ENCODE measurements around the gene TRIM64.
"Not testable (repeated sequence)": the region's sequence is repeated elsewhere in the genome, so short reads cannot be mapped to it uniquely, and the experiment has no call there.

The TRIM64 gene

GRCh38 chr11:89965737-89966136 is at the start of gene TRIM64:
Gene TRIM64, plus strand, starts transcription at chr11:89966037. Its CDS starts 2,467 bp downstream, at chr11:89968504.
- not testable (repeated sequence) for DNase-seq (ENCODE audit: extremely low read depth, insufficient read length); H3K36me3 ChIP-seq (ENCODE audit: control insufficient read depth, insufficient read depth, low read length); H3K27me3 ChIP-seq (replicated peaks; ENCODE audit: control insufficient read depth, insufficient read depth, low read length); H3K4me3 ChIP-seq (replicated peaks; ENCODE audit: low read depth, low read length)

DNA sequence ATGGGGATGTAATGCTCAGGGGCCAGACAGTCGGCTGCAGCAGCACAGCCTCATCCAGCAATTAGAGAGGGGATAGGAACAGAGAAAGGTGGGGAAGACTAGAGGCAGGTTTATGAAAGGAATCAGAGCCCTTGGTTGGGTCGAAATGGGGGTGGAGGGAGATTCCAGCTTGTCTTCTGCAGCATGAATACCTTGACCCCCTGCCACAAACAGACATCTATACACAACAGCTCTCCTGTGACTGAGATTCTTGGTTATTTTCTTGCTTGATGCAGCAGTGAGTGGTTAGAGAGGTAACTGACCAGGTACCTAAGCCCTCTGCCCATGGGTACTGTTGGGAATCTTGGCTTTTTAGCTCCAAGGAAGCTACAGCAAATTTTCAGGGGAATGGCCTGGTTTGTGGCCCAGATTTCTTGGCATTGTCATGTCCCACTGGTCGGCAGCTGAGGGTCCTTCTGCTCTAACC is 43.6 kb upstream of the TRIM64 start, which contains the start of gene TRIM49D1:
Gene TRIM49D1, minus strand, starts transcription at position 51 of the 466 bp plus-strand sequence. CDS start 4,535 bp downstream, outside the sequence.
- H3K36me3 ChIP-seq (ENCODE audit: control insufficient read depth, insufficient read depth, low read length) = no peaks in the 10 kb centered on the region
- no peak within 1 kb of the TSS for H3K4me3 ChIP-seq (replicated peaks; ENCODE audit: low read depth, low read length)
- H3K27me3 ChIP-seq (replicated peaks; ENCODE audit: control insufficient read depth, insufficient read depth, low read length) = no peaks in the 10 kb centered on the region
- TF ChIP-seq CTCF (IDR thresholded peaks at IDR 0.05; ENCODE audit: insufficient read depth, low read length, poor library complexity, severe bottlenecking) = no peak
- DNase-seq (ENCODE audit: extremely low read depth, insufficient read length) = no peak

GRCh38 chr11:89923764-89924163 is 42.1 kb upstream of the TRIM64 start, which contains the start of gene TRIM49D2:
Gene TRIM49D2, plus strand, starts transcription at chr11:89924064. Its CDS starts 2,698 bp downstream, at chr11:89926762.
- H3K36me3 ChIP-seq (ENCODE audit: control insufficient read depth, insufficient read depth, low read length); H3K27me3 ChIP-seq (replicated peaks; ENCODE audit: control insufficient read depth, insufficient read depth, low read length); DNase-seq (ENCODE audit: extremely low read depth, insufficient read length); H3K4me3 ChIP-seq (replicated peaks; ENCODE audit: low read depth, low read length): not testable (repeated sequence)

DNA sequence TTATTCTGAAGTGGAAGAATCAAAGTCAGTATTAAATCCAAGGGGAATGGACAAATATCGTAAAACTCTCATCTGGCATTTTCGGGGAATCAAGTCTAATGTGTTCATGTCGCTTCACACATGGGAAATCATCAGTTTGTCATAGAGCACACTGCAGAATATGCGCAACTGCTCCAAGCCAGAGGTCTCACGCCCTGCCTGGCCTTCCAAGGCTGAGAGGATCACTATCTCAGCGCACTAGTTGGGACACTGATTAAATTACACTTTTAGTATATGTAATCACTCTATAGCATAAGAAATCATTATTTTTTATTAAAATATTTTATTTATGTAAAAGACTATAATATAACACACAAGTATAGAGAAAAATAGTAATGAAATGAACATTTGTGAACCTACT is 5.0 kb upstream of the TRIM64 start:
- H3K4me3 ChIP-seq (replicated peaks; ENCODE audit: low read depth, low read length); DNase-seq (ENCODE audit: extremely low read depth, insufficient read length); H3K36me3 ChIP-seq (ENCODE audit: control insufficient read depth, insufficient read depth, low read length); H3K27me3 ChIP-seq (replicated peaks; ENCODE audit: control insufficient read depth, insufficient read depth, low read length): not testable (repeated sequence)

All from GM06990 (cell line).